HT-29 (cell line): Measurements from ENCODE around the gene TIGD2. TPM values are rescaled to one million over a fixed set of nuclear protein-coding genes. Genes with fewer than 3 reads are reported as not detected.
"Not testable (repeated sequence)": the region's sequence is repeated elsewhere in the genome, so short reads cannot be mapped to it uniquely, and the experiment has no call there.

Experiments
- DNase-seq: peaks from one replicate; pipeline ENCODE4 v3.0.0-alpha.2; 2015; ENCODE audit warnings: low spot score
- total RNA-seq: library from RNA; depleted of rRNA; stranded (reverse); fragments of >200 nt; shearing (Covaris generic); gene quantifications from 2 replicates; pipeline ENCODE4 v1.2.3, GENCODE V29; 2014

The TIGD2 gene
- total RNA-seq, 1 experiment from 2014 or later, result 4.8 TPM

GRCh38 chr4:89119166-89119565 is 7.8 kb downstream of the TIGD2 start:
- no peak for DNase-seq

DNA sequence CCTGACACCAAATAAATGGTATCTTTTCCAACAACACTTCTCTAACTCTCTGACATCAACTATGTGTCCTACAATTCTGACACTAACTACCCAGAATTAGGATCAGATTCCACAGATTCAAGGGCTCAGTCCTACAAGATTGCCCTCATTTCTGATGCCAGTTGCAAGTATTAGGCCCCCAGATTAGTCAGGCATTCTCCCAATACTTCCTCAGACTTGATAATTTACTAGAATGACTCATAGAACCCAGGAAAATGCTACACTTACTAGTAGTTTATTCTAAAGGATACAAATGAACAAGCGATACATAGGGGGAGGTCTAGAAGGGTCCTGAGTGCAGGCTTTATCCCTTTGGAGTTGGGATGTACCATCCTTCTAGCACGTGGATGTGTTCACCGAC is 8.5 kb downstream of the TIGD2 start:
- no peak for DNase-seq

GRCh38 chr4:89121387-89122068 is 10.2 kb downstream of the TIGD2 start:
- DNase-seq, result peak; percentile 31

GRCh38 chr4:89123451-89123851 is 12.1 kb downstream of the TIGD2 start:
- peak; percentile 69 for DNase-seq

GRCh38 chr4:89125901-89126782 is 14.8 kb downstream of the TIGD2 start:
- DNase-seq, result no peak

GRCh38 chr4:89129080-89129640 is 17.8 kb downstream of the TIGD2 start:
- DNase-seq, result no peak

GRCh38 chr4:89134775-89135319 is 23.5 kb downstream of the TIGD2 start:
- no peak for DNase-seq

DNA sequence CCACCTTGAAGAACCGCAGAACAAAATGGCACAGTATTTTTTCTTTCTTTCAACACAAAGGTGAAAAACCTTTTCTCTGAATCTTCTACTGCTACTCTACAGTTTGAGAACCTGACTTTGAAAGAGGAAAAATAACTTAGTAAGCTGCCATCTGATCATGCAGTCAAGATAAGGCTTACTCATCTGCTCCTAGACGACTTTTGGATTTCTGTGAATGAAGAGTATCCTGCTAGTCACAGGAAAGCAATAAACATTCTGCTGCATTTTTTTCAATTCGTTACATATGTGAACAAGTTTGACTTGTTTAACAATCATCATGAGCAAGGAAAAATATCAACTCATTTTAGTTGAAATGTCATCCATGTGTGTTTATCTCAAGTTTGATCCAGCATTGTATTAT is 25.2 kb downstream of the TIGD2 start:
- peak; percentile 22 for DNase-seq

- DNase-seq, result no peak
These were observed 25.9 kb downstream of the TIGD2 start for GRCh38 chr4:89137231-89137630.

DNA sequence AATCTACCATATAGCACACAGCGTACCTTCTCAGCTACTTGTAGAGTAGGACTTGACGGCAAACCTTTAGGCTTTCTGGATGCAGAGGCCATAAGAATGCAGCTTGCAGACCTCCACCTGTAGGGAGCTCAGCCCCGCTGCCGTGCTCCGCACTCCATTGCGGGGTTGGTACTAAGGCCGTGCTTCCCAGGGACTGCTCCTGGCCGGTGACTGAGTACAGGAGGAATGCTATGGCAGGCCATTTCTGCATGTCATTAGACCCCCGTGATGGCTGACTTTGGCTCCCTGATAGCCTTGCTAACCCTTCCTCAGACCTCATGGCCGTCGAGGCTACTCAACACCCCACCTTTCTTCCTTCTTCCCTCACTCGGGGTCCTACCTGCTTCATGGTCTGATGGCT is 26.4 kb downstream of the TIGD2 start:
- DNase-seq, result no peak

GRCh38 chr4:89140168-89140759 is 28.9 kb downstream of the TIGD2 start:
- no peak for DNase-seq

GRCh38 chr4:89142691-89143669 is 31.6 kb downstream of the TIGD2 start:
- DNase-seq, result no peak

DNA sequence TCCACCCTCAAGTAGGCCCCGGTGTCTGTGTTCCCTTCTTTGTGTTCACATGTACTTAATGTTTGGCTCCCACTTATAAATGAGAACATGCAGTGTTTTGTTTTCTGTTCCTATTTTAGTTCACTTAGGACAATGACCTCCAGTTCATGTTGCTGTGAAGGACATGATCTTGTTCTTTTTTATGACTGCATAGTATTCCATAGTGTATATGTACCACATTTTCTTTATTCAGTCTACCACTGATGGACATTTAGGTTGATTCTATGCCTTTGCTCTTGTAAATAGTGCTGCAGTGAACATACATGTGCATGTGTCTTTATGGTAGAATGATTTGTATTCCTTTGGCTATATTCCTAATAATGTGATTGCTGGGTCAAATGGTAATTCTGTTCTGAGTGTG is 33.3 kb downstream of the TIGD2 start:
- not testable (repeated sequence) for DNase-seq

- no peak for DNase-seq
These were observed 34.9 kb downstream of the TIGD2 start for GRCh38 chr4:89146196-89146595.

- DNase-seq, result no peak
These were observed 41.6 kb downstream of the TIGD2 start for GRCh38 chr4:89152972-89153371.

- no peak for DNase-seq
These were observed 45.0 kb downstream of the TIGD2 start for GRCh38 chr4:89156174-89156914.

GRCh38 chr4:89157488-89158024 is 46.2 kb downstream of the TIGD2 start:
- DNase-seq, result no peak

DNA sequence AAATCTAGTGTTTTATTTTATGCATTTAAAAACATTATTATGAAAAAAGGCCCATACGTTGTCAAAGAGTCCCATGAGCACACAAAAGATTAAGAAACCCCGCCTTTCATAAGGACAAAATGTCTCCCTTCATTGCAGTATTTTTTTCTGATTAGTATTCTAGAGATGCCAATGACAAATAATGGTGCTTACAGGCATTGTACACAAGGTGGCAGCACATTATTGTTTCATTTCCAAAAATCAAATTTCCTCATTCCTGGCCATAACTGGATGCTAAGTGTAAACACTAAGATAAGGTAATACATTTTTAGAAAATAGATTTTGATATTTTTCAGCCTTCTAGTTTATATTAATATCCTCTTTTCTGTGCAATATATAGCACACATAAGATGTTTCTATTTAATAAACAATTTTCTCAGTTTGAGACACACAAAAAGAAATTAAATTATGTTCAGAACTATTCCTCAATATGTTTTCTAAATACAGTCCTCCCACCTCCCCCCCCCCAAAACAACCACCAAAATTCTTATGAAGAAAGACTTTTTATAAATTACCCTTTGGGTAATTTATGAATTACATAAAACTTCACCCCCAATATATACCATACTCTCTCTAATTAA is 47.7 kb downstream of the TIGD2 start:
- peak; percentile 71 for DNase-seq

- DNase-seq, result no peak
These were observed 49.5 kb downstream of the TIGD2 start for GRCh38 chr4:89160806-89161205.
